GM21717 (cell line): Measurements from ENCODE around the gene SETD3.

ENCODE experiments used
- ATAC-seq: cut with Tn5 transposase; IDR thresholded peaks from one replicate; pipeline ENCODE4 v1.9.1; 2021; ENCODE audit warnings: mild to moderate bottlenecking, moderate library complexity; ENCODE audit not compliant: unreplicated experiment

The SETD3 gene

GRCh38 chr14:99479906-99480869 lies at the start of gene SETD3:
Gene SETD3 (minus strand): TSS chr14:99480859. CDS start chr14:99465805, 15,054 bp downstream.
- peak; percentile 8 for ATAC-seq

GRCh38 chr14:99529899-99530298 lies 49.2 kb upstream of the SETD3 start:
- ATAC-seq = no peak

GRCh38 chr14:99527427-99528076 lies 46.9 kb upstream of the SETD3 start:
- no peak for ATAC-seq

GRCh38 chr14:99527026-99527425 lies 46.4 kb upstream of the SETD3 start:
- ATAC-seq = no peak

GRCh38 chr14:99525699-99526080 lies 45.0 kb upstream of the SETD3 start:
- ATAC-seq = no peak

- ATAC-seq = no peak
Observed at GRCh38 chr14:99524804-99525698, 44.4 kb upstream of the SETD3 start.

GRCh38 chr14:99524091-99524661 lies 43.5 kb upstream of the SETD3 start:
- no peak for ATAC-seq

GRCh38 chr14:99523704-99524055 lies 43.0 kb upstream of the SETD3 start:
- ATAC-seq = no peak

- ATAC-seq = no peak
Observed at GRCh38 chr14:99522934-99523703, 42.5 kb upstream of the SETD3 start.

- no peak for ATAC-seq
Observed at GRCh38 chr14:99522457-99522891, 41.8 kb upstream of the SETD3 start.

GRCh38 chr14:99522025-99522401 lies 41.4 kb upstream of the SETD3 start:
- no peak for ATAC-seq

GRCh38 chr14:99521176-99522024 lies 40.7 kb upstream of the SETD3 start:
- ATAC-seq = no peak

GRCh38 chr14:99520571-99521081 lies 40.0 kb upstream of the SETD3 start:
- no peak for ATAC-seq

- ATAC-seq = no peak
Observed at GRCh38 chr14:99519931-99520421, 39.3 kb upstream of the SETD3 start.

- ATAC-seq = no peak
Observed at GRCh38 chr14:99519347-99519881, 38.8 kb upstream of the SETD3 start.

- no peak for ATAC-seq
Observed at GRCh38 chr14:99518441-99519346, 38.0 kb upstream of the SETD3 start.

GRCh38 chr14:99517643-99518381 lies 37.2 kb upstream of the SETD3 start:
- ATAC-seq = no peak
